Endothelial cell of umbilical vein (primary cell): Measurements from ENCODE around the gene KLF8.

ENCODE experiments used
- CTCF ChIP-seq, 2 donors: IDR thresholded peaks; 1 replicate in 1 of 2; 2 replicates in 1 of 2; pipeline ENCODE4 v1.5.1; 2011; ENCODE audit warnings: low read length in 2 of 2, mild to moderate bottlenecking in 2 of 2, moderate library complexity in 2 of 2, control low read depth in 1 of 2, inconsistent platforms in 1 of 2, low read depth in 1 of 2; ENCODE audit not compliant: insufficient read depth in 1 of 2; ENCODE audit errors: extremely low read depth in 1 of 2
- EZH2 ChIP-seq: IDR thresholded peaks from 2 replicates; pipeline ENCODE4 v1.6.1; 2012; ENCODE audit warnings: borderline replicate concordance, low read depth, mild to moderate bottlenecking, moderate library complexity, low read length, inconsistent platforms; ENCODE audit not compliant: severe bottlenecking
- GATA2 ChIP-seq: IDR thresholded peaks from 2 replicates; pipeline ENCODE4 v1.7.0; 2011; ENCODE audit warnings: low read depth, mild to moderate bottlenecking, moderate library complexity, mixed read lengths, low read length; ENCODE audit not compliant: insufficient read length, insufficient read depth
- JUN ChIP-seq: IDR thresholded peaks from 2 replicates; pipeline ENCODE4 v1.6.1; 2011; ENCODE audit warnings: borderline replicate concordance, low read depth; ENCODE audit not compliant: insufficient read length, insufficient read depth
- MAX ChIP-seq: IDR thresholded peaks from 2 replicates; pipeline ENCODE4 v1.6.1; 2011; ENCODE audit not compliant: insufficient read depth, insufficient read length
- MYC ChIP-seq: IDR thresholded peaks from one replicate; pipeline ENCODE4 v1.6.1; 2011; ENCODE audit warnings: mild to moderate bottlenecking, low read depth, low read length
- POLR2A ChIP-seq: IDR thresholded peaks from 2 replicates; pipeline ENCODE4 v1.6.1; 2012; ENCODE audit warnings: low read depth, mild to moderate bottlenecking, control low read depth, low read length
- POLR2AphosphoS5 ChIP-seq: IDR thresholded peaks from 2 replicates; pipeline ENCODE4 v1.6.1; 2012; ENCODE audit warnings: low read depth, mild to moderate bottlenecking, control low read depth, low read length, moderate library complexity; ENCODE audit not compliant: insufficient read depth

- TF ChIP-seq POLR2A (no peak), EZH2 (no peak), MYC (no peak), CTCF (IDR thresholded peaks at IDR 0.05; ENCODE audit: extremely low read depth in 1 of 2, insufficient read depth in 1 of 2, low read depth in 1 of 2, low read length in 2 of 2) (no peak), POLR2AphosphoS5 (no peak), JUN (no peak), MAX (no peak), GATA2 (no peak)
These were observed 47.7 kb downstream of the KLF8 start for GRCh38 chrX:56279863-56280262.
